Sigmoid colon (tissue), 4 donors: Measurements from ENCODE around the gene RASGRF2.
"Not testable (repeated sequence)": the region's sequence is repeated elsewhere in the genome, so short reads cannot be mapped to it uniquely, and the experiment has no call there.

Source experiments
- CTCF ChIP-seq, 4 experiments: fragments of 450-650 bp in 3 of 4; fragments of 200-600 bp in 1 of 4; IDR thresholded peaks; one replicate each; pipeline ENCODE4 v1.5.1; 2016 to 2019; ENCODE audit warnings: antibody characterized with exemption in 4 of 4, mild to moderate bottlenecking in 3 of 4, moderate library complexity in 2 of 4
- EP300 ChIP-seq, 4 donors: sonication (generic); formaldehyde crosslinking; IDR thresholded peaks; one replicate each; pipeline ENCODE4 v1.6.1; 2017; ENCODE audit warnings: antibody characterized with exemption in 4 of 4
- POLR2A ChIP-seq, 2 donors: fragments of 450-650 bp; IDR thresholded peaks; one replicate each; pipeline ENCODE4 v1.6.1; 2016; ENCODE audit warnings: antibody characterized with exemption in 2 of 2, mild to moderate bottlenecking in 2 of 2, moderate library complexity in 2 of 2
- POLR2AphosphoS5 ChIP-seq, 4 donors: sonication (generic); formaldehyde crosslinking; IDR thresholded peaks; one replicate each; pipeline ENCODE4 v1.6.1; 2017; ENCODE audit warnings: antibody characterized with exemption in 4 of 4

GRCh38 chr5:81018608-81019007, 58.4 kb downstream of the RASGRF2 start:
- TF ChIP-seq POLR2A, CTCF, POLR2AphosphoS5, EP300 (IDR thresholded peaks at IDR 0.05): not testable (repeated sequence)
